Activated CD8-positive, alpha-beta memory T cell treated with anti-CD3 and anti-CD28 coated beads for 36 hours (primary cell): ENCODE data around the gene CTSW. TPM values are rescaled to one million over a fixed set of nuclear protein-coding genes. Genes with fewer than 3 reads are reported as not detected.

ENCODE experiments used
- CTCF ChIA-PET: fragments of 350-600 bp; sonication (Branson Sonifier 250); formaldehyde crosslinking; loops from one replicate; lab custom pipeline; 2021; ENCODE audit warnings: antibody characterized with exemption; lab: Charles Lee
- POLR2A ChIA-PET: fragments of 350-600 bp; sonication (Branson Sonifier 250); formaldehyde crosslinking; loops from one replicate; lab custom pipeline; 2021; ENCODE audit warnings: antibody characterized with exemption; lab: Charles Lee
- total RNA-seq, 2 experiments: library from RNA; stranded (reverse); gene quantifications; one replicate each; pipeline ENCODE4 v1.2.3, GENCODE V29; 2021

The CTSW gene
- total RNA-seq, 2 experiments from 2014 or later = 48.9 to 51.7 TPM

DNA sequence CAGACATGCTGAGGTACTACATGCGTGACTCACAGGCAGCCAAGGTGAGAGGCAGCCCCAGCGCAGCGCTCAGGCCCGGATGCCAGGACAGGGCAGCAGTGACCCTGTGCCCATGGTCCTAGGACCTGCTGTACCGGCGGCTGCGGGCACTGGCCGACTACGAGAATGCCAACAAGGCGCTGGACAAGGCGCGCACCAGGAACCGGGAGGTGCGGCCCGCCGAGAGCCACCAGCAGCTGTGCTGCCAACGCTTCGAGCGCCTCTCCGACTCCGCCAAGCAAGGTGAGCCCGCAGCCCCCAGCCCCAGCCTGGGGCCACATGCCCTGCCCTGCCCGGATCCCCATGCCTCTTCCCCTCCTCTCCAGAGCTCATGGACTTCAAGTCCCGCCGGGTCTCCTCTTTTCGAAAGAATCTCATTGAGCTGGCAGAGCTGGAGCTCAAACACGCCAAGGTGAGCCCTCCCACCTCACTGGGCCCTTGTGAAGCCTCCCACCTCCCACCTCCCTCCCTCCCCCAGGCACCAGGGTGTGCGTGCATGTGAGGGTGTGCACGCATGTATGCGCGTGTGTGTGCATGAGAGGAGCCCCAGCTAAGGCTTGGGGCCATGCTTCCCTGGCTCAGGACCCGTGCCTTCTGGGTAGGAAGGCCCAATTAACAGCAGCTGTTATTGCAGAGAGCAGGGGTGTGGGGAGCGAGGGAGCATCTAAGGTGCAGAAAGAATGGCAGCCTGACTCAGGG, 27.0 kb upstream of the CTSW start:
- POLR2A ChIA-PET = interaction anchor here (0.6 to 1.6 kb wide), 6 partner anchors 8 to 190 kb away, joined by 3 to 5 read pairs (median 3); partner anchors contain the start of genes CCDC85B, FIBP and RELA

GRCh38 chr11:65853246-65853979, 26.2 kb upstream of the CTSW start:
- POLR2A ChIA-PET = interaction anchor here (1.0 kb wide), 1 partner anchor 10 kb away, joined by 3 read pairs; no protein-coding TSS in a partner anchor
- CTCF ChIA-PET = interaction anchor here (0.6 to 3.6 kb wide), 5 partner anchors 31 to 142 kb away, joined by 3 to 17 read pairs (median 5); partner anchors contain the start of genes AP5B1, CCDC85B and FIBP

More for the DNA sequence above, 27.0 kb upstream of the CTSW start:
- CTCF ChIA-PET = interaction anchor here (0.6 to 3.6 kb wide), 5 partner anchors 32 to 348 kb away, joined by 3 to 17 read pairs (median 4); partner anchors contain the start of genes AP5B1, CCDC85B and FIBP

- CTCF ChIA-PET = no interaction called here
- POLR2A ChIA-PET = no interaction called here
Measured at GRCh38 chr11:65854161-65854592, 25.5 kb upstream of the CTSW start.

DNA sequence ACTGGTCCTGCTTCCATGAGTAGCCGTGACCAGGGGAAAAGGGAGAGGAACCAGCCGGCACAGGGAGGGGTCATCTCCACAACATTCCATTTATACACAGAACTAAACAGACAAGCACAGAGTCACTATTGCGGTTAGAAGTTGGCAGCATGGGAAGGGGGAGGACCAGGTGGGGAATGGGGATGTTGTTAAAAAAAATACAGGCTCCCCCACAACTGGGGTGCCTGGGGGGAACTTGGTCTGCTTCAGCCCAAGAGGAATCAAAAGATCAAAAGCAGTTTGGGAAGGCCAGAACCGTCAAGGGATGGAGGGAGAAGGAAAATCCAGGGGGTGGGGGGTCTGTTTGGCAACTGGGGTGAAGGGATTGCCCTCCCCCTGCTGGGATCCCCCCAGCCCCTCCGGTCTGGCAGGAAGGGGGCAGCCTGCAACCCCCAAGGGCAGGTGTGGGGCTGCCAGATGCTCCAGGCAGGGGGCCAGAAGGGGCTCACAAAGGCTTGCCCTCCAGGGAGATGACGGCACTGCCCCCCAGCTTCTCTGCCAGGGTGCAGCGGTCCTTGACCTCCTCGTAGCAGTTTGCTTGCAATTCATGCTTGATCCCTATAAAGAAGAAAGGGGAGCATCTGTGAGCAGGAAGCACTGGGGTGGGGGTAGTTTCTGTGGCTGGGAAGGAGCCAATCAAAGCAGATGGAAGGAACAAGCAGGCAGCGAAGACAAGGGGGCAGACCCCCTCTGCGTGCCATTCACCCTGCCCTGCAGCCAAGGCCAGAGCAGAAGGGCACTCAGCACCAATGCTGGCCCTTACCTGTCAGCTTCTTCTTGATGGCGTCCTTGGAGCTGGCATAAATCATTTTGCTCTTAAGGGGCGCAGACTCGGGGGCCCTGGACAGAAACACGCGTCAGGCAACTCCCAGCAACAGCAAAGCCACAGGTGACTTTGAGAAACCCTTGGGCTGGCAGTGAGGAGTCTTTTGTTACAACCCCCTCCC, 24.5 kb upstream of the CTSW start:
- ChIA-PET POLR2A (no interaction called here), CTCF (no interaction called here)

GRCh38 chr11:65855927-65856363, 23.7 kb upstream of the CTSW start:
- ChIA-PET CTCF (interaction anchor here (8.1 kb wide), 1 partner anchor 32 kb away, joined by 163 read pairs; the partner anchor contains the start of genes CCDC85B and FIBP), POLR2A (interaction anchor here (0.6 kb wide), 1 partner anchor 277 kb away, joined by 4 read pairs; no protein-coding TSS in a partner anchor)

DNA sequence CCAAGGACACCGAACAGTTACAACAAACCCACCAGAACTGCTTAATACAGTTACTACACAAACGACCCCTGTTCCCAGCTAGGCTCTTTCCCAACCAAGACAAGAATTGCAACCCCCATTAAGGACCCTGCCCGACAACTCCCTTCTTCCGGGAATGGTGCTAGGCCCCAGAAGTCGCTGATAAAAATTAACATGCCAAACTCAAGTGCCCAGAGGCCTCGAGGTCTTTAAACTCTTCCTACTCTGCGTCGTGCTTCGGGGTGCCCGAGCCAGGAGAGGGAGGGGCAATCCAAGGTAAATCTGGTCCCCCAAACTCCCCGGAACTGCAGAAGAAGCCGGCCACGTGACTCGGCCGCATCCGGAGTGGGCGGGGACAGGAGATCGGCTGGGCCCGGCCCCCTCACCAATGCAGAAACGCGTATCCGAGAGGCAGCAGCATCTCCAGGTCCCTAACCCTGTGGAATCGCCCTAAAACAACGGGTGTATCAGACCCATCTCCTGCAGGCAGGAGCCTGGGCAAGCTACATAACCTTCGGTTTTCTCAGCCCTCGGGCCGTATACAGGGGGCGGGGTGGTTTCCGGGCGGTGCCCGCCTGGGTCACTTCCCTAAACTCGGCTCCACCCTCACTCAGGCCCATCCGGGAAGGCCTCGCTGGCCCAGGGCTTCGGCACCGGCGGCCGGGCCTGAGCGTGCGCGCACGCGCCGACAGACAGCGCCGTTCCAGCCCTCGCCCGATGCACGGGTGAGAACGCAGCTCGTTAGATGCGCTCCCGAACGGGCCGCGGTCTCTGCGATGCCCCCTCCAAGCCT, 22.7 kb upstream of the CTSW start:
- CTCF ChIA-PET = interaction anchor here (8.1 kb wide), 1 partner anchor 31 kb away, joined by 163 read pairs; the partner anchor contains the start of genes CCDC85B and FIBP
- POLR2A ChIA-PET = interaction anchor here (3.0 kb wide), 1 partner anchor 17 kb away, joined by 15 read pairs; no protein-coding TSS in a partner anchor

GRCh38 chr11:65857500-65857852, 22.2 kb upstream of the CTSW start:
- POLR2A ChIA-PET = interaction anchor here (1.0 to 3.0 kb wide), 4 partner anchors 14 to 43 kb away, joined by 4 to 44 read pairs (median 17); partner anchors contain the start of genes CCDC85B, FIBP and FOSL1
- CTCF ChIA-PET = interaction anchor here (8.1 kb wide), 1 partner anchor 30 kb away, joined by 163 read pairs; the partner anchor contains the start of genes CCDC85B and FIBP

- ChIA-PET POLR2A (interaction anchor here (0.5 to 3.0 kb wide), 9 partner anchors 14 to 153 kb away, joined by 3 to 44 read pairs (median 4); partner anchors contain the start of genes CCDC85B, FIBP and FOSL1), CTCF (interaction anchor here (0.6 to 8.1 kb wide), 6 partner anchors 13 to 528 kb away, joined by 3 to 163 read pairs (median 6); partner anchors contain the start of genes BANF1, CCDC85B, EIF1AD and FIBP)
Measured at GRCh38 chr11:65857853-65858680, 21.6 kb upstream of the CTSW start, which contains the start of gene CFL1. CFL1 (minus strand) TSS chr11:65858180; CDS start chr11:65858099, 81 bp downstream.

GRCh38 chr11:65858681-65859087, 21.0 kb upstream of the CTSW start:
- ChIA-PET POLR2A (interaction anchor here (0.5 to 3.0 kb wide), 10 partner anchors 13 to 153 kb away, joined by 3 to 44 read pairs (median 4); partner anchors contain the start of genes CCDC85B, FIBP, FOSL1 and KAT5), CTCF (interaction anchor here (0.6 to 8.1 kb wide), 7 partner anchors 13 to 528 kb away, joined by 3 to 163 read pairs (median 7); partner anchors contain the start of genes BANF1, CCDC85B, EIF1AD and FIBP)

DNA sequence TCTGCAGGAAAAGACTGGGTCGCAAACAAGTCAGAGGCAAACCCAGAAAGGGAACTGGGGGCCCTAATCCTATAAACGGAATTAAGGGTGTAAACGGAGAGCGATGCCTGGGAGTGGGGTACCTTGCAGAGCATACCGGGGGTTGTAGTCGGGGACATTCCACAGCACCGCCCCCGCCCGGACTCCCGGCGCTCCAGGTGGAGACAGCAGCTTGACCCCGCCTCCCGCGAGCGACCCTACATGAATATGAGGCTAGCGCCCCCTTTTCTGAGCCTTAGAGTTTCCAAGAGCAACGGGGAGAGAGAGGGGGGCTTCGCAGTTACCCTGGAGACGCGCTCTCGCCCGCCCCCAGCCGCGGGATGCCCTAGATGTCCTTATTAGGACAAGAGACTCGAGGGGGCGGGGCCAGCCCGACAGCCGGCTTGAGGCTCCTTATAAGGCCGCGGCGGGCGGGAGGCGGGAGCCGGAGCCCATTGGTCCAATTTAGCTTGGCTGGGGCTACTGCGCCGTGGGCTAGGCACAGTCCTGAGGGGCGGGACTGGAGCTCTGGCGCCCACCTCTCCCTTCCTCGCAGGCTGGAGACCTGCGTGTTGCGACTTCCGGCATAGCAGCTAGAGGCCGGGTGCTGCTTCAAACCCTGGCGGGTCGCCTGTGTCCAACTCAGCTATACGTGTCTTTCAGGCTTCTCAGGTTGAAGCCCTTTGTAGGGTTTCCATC, 20.4 kb upstream of the CTSW start:
- ChIA-PET CTCF (interaction anchor here (0.6 to 8.1 kb wide), 20 partner anchors 11 to 845 kb away, joined by 3 to 163 read pairs (median 4); partner anchors contain the start of genes BANF1, CCDC85B, EIF1AD and FIBP), POLR2A (interaction anchor here (0.6 to 3.0 kb wide), 15 partner anchors 10 to 1076 kb away, joined by 3 to 44 read pairs (median 5); partner anchors contain the start of genes CCDC85B, FAM89B, FIBP and FOSL1)

DNA sequence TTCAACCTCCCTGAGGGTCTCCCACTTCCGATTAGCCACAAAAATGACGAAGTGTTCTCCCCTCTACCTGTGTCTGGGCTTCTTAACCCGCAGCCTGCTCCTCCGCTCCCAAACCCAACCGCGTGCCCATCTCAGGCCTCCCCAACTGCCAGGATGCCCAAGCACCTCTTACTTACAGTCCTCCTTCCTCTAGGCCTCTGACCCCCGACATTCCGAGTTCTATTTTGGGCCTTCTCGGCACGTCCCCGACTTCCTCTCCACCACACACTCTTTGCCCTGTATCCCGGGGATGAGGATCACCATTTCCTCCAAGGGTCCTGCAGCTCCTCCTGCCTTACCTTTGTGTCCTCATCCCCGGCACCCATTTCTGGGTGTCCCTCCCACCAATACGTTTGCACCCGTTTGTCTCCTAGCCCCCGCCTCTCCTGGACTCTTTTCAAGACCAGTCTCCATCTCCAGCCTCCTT, 19.8 kb upstream of the CTSW start:
- POLR2A ChIA-PET = interaction anchor here (0.6 to 3.0 kb wide), 16 partner anchors 9 to 1076 kb away, joined by 3 to 44 read pairs (median 5); partner anchors contain the start of genes CCDC85B, FAM89B, FIBP and FOSL1
- CTCF ChIA-PET = interaction anchor here (0.6 to 8.1 kb wide), 22 partner anchors 11 to 846 kb away, joined by 3 to 163 read pairs (median 4); partner anchors contain the start of genes BANF1, CCDC85B, EIF1AD and FIBP

GRCh38 chr11:65860278-65861164, 19.1 kb upstream of the CTSW start, which contains the start of gene MUS81:
MUS81 (plus strand) TSS chr11:65860433; CDS start chr11:65860754, 321 bp downstream.
- ChIA-PET POLR2A (interaction anchor here (0.6 to 3.0 kb wide), 20 partner anchors 8 to 336 kb away, joined by 3 to 44 read pairs (median 5); partner anchors contain the start of genes CCDC85B, FAM89B, FIBP and FOSL1), CTCF (interaction anchor here (1.0 to 8.1 kb wide), 20 partner anchors 10 to 247 kb away, joined by 3 to 163 read pairs (median 4); partner anchors contain the start of genes CCDC85B and FIBP)

DNA sequence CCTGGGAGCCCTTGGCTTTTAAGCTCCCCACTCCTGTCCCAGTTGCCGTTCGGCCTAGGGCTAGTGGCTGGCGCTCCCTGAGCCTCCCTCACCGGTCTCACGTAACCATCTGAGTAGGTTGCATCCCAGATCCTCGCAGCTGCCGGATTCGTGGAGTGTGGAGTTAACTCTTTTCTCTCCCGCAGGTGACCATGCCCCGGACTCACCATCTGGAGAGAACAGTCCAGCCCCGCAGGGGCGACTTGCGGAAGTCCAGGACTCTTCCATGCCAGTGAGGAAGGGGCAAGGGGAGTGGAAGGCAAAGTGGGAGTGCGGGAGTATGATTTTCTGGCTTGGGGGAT, 18.5 kb upstream of the CTSW start:
- ChIA-PET CTCF (interaction anchor here (1.2 to 8.1 kb wide), 5 partner anchors 10 to 81 kb away, joined by 3 to 163 read pairs (median 27); partner anchors contain the start of genes CCDC85B and FIBP), POLR2A (interaction anchor here (0.6 to 2.3 kb wide), 8 partner anchors 8 to 336 kb away, joined by 3 to 18 read pairs (median 3); partner anchors contain the start of genes FIBP, PCNX3 and SCYL1)
